Activated CD4-positive, alpha-beta T cell treated with anti-CD3 and anti-CD28 coated beads, Interleukin-2, amount 50 U/mL, for 4 hours (primary cell): ENCODE data around the gene PARP8.
"Not testable (repeated sequence)": the region's sequence is repeated elsewhere in the genome, so short reads cannot be mapped to it uniquely, and the experiment has no call there.

ENCODE experiments used
- DNase-seq, 2 experiments: peaks; one replicate each; pipeline ENCODE4 v3.0.0-alpha.2; 2020

PARP8 gene

GRCh38 chr5:50727845-50728244 is 61.4 kb downstream of the PARP8 start:
- DNase-seq, result no peak

- DNase-seq, result no peak
These were observed 63.9 kb downstream of the PARP8 start for GRCh38 chr5:50730336-50730735.

GRCh38 chr5:50730841-50731240 is 64.4 kb downstream of the PARP8 start:
- DNase-seq, result no peak

- DNase-seq, result no peak
These were observed 67.3 kb downstream of the PARP8 start for GRCh38 chr5:50733741-50734140.

GRCh38 chr5:50738864-50739263 is 72.4 kb downstream of the PARP8 start:
- no peak for DNase-seq

- DNase-seq, result no peak
These were observed 74.4 kb downstream of the PARP8 start for GRCh38 chr5:50740832-50741231.

- no peak for DNase-seq
These were observed 78.3 kb downstream of the PARP8 start for GRCh38 chr5:50744776-50745175.

- DNase-seq, result no peak
These were observed 78.9 kb downstream of the PARP8 start for GRCh38 chr5:50745221-50745910.

GRCh38 chr5:50749181-50749580 is 82.7 kb downstream of the PARP8 start:
- no peak for DNase-seq

GRCh38 chr5:50749873-50750272 is 83.4 kb downstream of the PARP8 start:
- no peak for DNase-seq

GRCh38 chr5:50751064-50751657 is 84.7 kb downstream of the PARP8 start:
- peak; percentile 11 to 26 for DNase-seq

GRCh38 chr5:50752800-50753199 is 86.4 kb downstream of the PARP8 start:
- no peak for DNase-seq

- no peak for DNase-seq
These were observed 93.3 kb downstream of the PARP8 start for GRCh38 chr5:50759526-50760270.

- no peak for DNase-seq
These were observed 96.9 kb downstream of the PARP8 start for GRCh38 chr5:50763351-50763750.

GRCh38 chr5:50763846-50764245 is 97.4 kb downstream of the PARP8 start:
- DNase-seq, result no peak

GRCh38 chr5:50766042-50766441 is 99.6 kb downstream of the PARP8 start:
- DNase-seq, result no peak

- DNase-seq, result no peak
These were observed 100.0 kb downstream of the PARP8 start for GRCh38 chr5:50766462-50766861.

GRCh38 chr5:50766967-50767366 is 100.5 kb downstream of the PARP8 start:
- no peak for DNase-seq

GRCh38 chr5:50767588-50767987 is 101.2 kb downstream of the PARP8 start:
- no peak for DNase-seq

GRCh38 chr5:50768634-50769033 is 102.2 kb downstream of the PARP8 start:
- no peak for DNase-seq

- DNase-seq, result no peak
These were observed 104.0 kb downstream of the PARP8 start for GRCh38 chr5:50770441-50770840.

GRCh38 chr5:50774446-50775175 is 108.2 kb downstream of the PARP8 start:
- not testable (repeated sequence) for DNase-seq

GRCh38 chr5:50786073-50786472 is 119.6 kb downstream of the PARP8 start:
- no peak for DNase-seq
